GM21717 (cell line): ENCODE results near the gene GLIPR1.
A peak's percentile ranks its signal among the peaks of the same experiment; 100 is the strongest.
"Not testable (repeated sequence)": the region's sequence is repeated elsewhere in the genome, so short reads cannot be mapped to it uniquely, and the experiment has no call there.

ENCODE experiments used
- ATAC-seq: cut with Tn5 transposase; IDR thresholded peaks from one replicate; pipeline ENCODE4 v1.9.1; 2021; ENCODE audit warnings: mild to moderate bottlenecking, moderate library complexity; ENCODE audit not compliant: unreplicated experiment

The GLIPR1 gene

DNA sequence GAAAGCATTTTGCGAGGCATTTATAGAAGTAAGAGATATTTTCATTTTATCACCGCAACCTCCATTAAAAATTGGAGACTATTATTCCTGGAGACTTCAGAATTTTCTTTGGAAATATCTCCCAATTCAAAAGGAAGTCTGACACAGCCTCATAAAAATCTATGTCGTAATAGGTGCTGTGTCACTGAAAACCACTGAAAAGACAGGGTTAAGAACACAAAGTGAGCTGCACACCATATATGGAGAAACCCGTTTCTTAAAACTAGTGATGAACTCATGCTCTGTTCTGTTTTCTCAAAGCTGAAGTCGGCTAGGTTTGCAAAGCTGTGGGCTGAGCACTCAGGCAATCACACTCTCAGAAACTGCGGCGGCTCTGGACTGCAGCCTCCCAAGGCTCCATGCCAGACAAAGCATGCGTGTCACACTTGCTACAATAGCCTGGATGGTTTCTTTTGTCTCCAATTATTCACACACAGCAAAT is at the start of gene GLIPR1:
Gene GLIPR1, plus strand, starts transcription at position 287 of the 481 bp plus-strand sequence. Its CDS starts 126 bp downstream, at position 413.
- peak; percentile 93 for ATAC-seq

DNA sequence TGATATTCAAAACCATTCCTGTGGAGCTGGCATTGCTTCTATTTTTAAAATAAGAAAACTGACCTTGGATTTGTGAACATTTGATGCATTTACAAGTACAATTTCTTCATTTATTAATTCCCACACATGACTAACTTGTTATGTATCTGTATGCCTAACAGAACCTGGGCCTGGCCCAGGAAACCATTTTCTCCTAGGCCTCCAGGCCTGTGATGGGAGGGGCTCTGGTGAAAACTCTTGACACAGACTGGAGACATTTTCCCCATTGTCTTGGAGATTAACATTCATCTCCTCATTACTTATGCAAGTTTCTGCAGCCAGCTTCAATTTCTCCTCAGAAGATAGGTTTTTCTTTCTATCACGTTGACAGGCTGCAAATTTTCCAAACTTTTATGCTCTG is 47.6 kb upstream of the GLIPR1 start:
- no peak for ATAC-seq

DNA sequence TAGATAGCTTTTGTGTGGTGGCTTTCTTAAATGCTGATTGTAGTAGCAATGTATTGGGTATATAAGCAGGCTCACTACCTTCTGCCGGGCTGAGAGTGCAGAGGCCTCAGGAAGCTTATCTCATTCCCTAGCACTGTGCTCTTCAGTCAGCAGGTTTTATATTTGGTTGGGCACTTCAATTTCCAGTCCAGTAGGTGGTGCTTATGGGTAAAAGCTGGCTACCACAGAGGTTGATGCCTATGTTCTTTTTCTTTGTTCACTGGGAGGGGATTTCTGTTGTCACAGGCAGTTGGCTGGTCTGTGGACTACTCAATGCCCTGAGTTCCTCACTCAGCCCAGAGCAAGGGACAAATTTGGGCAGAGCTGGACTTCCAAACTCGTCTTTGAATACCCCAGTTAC is 43.0 kb upstream of the GLIPR1 start:
- peak; percentile 55 for ATAC-seq

DNA sequence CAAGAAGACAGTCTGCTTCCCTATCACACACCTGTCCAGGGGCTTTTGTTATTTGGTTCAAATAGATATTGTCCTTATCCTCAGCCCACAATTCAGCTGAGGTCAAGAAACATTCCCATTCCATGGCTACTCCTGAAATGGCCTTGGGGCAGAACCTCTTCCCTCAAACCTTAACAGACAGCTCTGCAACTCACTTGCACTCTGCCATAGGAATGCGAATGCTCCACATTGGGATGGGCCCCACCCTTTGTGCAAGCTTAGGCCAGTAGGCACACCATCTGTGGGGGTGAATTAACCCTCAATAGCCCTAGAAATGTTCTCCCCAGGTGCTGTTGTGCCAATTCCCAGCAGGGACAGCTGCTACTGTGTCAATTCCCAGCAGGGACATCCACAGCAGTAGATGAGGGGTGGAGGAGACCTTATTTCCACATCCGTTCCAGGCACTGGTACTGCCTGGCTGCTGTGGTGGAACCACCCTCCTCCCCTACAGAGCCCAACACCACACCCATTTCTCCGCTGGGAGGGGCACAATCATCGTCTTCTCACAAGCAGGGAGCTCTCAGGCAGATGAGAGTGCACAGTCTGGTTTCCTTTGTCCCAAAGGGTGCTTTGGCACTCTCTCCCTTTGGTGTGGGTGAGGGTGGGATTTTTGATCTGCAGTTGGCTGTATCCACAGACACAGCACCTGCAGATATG is 42.3 kb upstream of the GLIPR1 start:
- no peak for ATAC-seq

DNA sequence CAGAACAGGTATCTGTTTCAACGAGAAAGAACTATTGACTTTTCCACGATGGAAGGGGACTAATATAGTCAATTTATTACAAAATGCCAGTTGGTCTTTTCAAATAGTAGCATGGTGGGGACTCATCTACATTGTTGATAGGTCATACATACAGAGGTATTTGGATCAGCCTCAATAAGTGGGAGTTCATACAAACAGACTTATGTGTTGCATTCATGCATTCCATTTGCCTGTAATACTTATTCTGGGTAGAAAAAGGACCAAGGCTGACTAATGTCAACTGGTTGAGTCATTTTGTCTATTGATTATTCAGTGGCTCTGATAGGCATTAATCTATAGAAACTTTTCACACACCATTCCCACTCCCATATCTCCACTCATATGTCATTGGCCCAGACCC is 41.5 kb upstream of the GLIPR1 start:
- ATAC-seq = no peak

DNA sequence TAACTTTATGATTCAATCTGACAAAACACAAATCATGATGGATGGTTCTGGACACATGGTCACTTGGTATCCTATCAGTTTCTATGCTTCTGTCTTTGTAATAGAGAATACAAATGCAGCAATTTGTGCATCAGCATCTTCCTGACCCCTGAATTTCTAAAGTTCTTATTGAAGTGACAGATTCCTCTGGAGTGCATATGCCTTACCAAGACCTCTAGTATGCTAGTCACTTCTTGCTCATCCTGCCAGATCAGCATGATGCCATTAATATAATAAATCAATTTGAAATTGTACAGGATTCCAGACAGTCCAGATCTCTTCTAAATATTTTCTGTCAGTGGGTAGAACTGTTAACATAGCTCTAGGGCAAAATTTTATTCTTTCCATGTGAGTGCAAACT is 40.6 kb upstream of the GLIPR1 start:
- ATAC-seq = no peak

DNA sequence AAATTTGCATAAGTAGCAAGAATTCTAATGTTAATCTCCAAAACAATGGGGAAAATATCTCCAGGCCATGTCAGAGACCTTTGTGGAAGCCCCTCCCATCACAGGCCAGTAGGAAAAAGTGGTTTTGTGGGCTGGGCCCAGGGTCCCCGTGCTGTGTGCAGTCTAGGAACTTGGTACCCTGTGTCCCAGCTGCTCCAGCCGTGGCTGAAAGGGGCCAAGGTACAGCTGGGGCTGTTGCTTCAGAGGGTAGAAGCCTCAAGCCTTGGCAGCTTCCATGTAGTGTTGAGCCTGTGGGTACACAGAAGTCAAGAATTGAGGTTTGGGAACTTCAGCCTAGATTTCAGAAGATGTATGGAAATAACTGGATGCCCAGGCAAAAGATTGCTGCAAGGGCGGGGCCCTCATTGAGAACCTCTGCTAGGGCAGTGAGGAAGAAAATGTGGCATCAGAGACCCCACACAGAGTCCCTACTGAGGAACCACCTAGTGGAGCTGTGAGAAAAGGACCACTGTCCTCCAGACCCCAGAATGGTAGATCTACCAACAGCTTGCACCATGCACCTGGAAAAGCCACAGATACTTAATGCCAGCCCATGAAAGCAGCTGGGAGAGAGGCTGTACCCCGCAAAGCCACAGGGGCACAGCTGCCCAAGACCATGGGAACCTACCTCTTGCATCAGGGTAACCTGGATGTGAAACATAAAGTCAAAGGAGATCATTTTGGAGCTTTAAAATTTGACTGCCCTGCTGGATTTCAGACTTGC is 38.7 kb upstream of the GLIPR1 start:
- ATAC-seq = not testable (repeated sequence)

DNA sequence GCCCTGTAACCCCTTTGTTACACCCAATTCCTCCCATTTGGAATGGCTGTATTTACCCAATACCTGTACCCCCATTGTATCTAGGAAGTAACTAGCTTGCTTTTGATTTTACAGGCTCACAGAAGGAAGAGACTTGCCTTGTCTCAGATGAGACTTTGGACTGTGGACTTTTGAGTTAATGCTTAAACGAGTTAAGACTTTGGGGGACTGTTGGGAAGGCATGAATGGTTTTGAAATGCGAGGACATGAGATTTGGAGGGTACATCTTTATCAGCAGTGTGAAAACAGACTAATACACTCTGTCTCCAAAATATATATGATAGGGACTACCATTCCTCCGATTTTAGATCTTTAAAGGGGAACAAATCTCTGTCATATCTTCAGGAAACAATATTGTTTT is 38.1 kb upstream of the GLIPR1 start:
- not testable (repeated sequence) for ATAC-seq

DNA sequence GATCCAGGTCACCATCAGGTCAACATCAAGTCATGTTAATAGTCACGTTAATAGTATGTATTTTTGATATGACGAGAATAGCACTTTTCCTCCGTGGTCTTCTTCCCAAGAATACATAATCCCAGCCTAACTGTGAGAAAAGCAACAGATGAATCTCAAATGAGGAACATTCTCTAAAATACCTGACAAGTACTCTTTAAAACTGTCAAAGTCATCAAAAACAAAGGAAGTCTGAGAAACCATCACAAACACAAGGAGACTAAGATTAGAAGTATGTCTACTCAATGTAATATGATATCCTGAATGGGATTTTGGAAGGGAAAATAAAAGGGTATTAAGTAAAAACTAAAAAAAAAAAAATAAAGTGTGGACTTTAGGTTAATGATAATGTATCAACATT is 36.8 kb upstream of the GLIPR1 start:
- no peak for ATAC-seq

DNA sequence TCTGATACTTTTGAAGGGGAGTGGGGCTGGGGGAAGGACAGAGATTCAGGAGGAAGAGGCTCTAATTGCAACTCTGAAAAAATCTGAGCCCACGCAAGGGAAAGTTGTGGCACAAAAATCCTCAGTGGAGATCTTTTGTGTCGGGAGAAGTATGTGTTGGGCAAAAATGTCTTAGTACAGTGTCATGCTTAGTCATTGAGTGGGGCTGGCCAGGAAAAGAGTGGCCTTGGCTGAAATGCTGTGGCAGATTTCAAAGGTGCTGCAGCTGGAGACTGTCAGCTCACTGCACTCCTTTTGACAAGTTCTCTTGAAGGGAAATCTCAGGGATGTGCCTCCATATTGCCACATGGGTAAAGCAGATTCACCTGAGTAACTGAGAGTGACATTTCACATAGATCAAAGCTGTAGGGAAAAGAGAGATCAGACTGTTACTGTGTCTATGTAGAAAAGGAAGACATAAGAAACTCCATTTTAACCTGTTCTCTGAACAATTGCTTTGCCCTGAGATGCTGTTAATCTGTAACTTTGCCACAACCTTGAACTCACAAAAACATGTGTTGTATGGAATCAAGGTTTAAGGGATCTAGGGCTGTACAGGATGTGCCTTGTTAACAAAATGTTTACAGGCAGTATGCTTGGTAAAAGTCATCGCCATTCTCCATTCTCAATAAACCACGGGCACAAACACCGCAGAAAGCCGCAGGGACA is 36.0 kb upstream of the GLIPR1 start:
- ATAC-seq = no peak

DNA sequence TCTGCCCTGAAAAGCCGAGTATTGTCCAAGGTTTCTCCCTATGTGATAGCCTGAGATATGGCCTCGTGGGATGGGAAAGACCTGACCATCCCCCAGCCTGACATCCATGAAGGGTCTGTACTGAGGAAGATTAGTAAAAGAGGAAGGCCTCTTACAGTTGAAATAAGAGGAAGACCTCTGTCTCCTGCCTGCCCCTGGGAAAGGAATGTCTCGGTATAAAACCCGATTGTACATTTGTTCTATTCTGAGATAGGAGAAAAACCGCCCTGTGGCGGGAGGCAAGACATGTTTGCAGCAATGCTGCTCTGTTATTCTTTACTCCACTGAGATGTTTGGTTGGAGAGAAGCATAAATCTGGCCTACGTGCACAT is 35.4 kb upstream of the GLIPR1 start:
- ATAC-seq = not testable (repeated sequence)

DNA sequence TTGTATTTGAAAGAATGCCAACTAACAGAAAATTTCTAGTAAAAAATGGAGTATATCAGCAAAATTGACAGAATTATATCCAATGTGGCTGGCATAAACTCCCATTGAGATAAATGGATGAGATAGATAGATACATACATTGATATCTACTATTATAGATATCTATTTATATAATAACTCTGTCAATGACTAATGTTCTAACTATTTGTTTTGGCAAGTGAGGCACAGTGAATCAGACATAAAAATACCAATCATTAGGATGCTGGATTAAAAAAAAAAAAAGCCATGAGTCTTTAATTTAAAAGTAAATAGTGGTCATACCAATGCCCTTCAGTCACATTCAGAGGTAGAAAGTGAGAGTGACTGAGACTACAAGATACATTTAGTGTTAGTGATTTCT is 33.7 kb upstream of the GLIPR1 start:
- no peak for ATAC-seq

DNA sequence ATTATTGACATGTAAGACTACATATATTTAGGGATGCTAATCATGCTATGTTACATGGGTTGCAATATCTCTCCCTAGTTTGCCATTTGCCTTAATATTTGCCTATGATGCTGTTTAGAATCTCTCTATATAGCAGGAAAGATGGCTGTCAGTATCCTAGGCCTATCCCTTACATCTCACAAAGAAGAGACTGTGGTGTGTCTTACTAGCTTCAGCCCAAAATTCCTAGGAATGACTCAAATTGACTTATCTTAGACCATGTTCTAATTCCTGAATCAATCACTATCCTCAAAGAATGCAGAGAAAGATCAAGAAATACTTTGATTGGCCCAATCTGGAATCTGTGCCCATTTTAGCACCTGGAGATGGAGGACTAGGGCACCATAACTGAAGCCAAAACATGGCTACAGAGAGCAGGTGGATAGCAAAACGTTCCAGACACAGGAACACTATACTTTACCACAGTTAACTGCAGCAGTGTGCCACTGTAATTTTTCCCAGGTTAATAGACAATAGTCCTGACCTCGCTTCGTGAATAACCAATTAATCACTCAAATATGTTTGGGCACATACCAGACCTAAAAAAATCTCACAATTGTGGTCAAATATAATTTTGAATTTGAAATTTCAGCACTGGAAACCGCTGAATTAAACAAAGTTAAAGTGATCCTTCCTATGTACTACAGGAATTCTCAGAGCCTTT is 32.7 kb upstream of the GLIPR1 start:
- no peak for ATAC-seq

DNA sequence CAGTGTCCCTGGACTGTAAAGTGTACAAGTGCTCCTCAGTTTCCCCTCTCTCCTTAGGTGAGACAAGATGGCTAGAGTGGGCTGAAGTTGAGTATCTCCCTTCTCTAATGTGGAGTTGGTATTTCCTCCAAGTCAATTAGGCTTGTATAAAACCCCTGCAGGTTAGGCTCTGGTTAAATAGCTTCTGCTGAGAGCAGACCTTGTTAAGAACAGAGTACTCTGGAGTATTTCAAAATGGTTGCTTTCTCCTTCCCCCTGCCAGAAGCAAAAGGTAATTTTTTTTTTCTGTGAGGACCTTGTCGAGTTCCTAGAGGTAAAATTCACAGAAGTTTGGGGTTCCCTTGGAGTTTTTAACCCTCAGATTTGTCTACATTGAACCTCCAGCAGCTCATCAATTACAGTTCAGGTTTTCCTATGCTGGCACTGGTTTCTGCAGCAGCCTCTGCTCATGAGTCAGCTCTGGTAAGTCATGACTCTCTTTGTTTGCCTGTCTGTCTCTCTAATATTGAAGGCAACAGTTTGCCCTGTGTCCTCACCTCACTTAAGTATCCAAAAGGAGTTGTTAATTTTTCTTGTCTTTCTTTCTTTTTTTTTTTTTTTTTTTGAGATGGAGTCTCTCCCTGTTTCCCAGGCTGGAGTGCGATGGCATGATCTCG is 27.8 kb upstream of the GLIPR1 start:
- no peak for ATAC-seq

DNA sequence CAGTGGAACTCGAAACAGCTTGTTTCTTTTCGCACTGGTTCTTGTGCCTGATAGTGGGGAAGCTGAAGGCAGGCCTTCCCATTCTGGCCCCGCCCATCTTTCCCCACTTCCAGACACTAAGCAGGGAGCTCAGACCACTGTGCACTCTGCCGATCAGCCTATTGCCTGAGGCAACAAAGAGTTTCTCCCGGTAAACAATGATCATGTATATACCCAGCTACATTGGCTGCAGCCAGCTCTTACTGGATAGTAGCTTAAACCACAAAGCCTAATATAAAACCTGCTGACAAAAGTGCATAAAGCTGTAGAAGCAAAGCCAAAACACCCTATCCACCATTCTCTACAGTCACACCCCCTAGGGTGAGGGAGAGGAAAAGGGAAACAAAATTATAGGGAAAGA is 24.7 kb upstream of the GLIPR1 start:
- no peak for ATAC-seq

DNA sequence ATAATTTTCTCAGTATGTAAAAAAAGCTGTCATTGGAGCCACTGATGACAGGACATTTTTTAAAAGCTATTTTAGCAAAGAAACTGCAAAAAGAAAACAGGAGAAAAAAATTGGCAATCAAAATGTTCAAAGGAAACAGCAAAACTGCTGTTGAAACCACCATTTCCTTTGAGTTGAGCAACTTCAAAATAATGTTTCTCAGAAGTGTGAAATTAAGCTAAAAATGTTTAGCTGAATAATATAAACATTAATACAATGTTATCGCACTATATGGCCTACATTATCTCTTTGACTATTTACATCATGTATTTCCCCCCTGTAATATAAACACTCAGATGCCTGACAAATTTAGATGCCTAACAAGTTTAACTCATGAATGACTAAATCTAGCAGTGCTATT is 23.4 kb upstream of the GLIPR1 start:
- ATAC-seq = no peak

DNA sequence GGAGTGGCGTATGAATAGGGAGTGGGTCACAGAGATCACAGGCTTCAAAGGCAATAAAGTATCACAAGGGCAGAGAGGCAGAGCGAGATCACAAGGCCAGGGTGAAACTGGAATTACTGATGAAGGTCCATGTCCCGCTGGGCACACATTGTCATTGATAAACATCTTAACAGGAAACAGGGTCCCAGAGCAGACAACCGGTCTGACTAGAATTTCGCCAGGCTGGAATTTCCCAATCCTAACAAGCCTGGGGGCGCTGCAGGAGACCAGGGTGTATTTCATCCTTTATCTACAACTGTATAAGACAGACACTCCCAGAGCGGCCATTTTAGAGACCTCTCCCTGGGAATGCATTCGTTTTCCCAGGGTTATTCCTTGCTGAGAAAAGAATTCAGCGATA is 22.7 kb upstream of the GLIPR1 start:
- not testable (repeated sequence) for ATAC-seq

DNA sequence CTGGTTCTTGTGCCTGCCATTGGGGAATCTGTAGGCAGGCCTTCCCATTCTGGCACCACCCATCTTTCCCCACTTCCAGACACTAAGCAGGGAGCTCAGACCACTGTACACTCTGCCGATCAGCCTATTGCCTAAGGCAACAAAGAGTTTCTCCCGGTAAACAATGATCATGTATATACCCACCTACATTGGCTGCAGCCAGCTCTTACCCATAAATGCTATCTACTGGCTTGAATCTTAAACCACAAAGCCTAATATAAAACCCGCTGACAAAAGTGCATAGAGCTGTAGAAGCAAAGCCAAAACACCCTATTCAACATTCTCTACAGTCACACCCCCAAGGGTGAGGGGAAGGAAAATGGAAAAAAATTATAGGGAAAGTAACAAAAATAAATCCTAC is 20.8 kb upstream of the GLIPR1 start:
- no peak for ATAC-seq

DNA sequence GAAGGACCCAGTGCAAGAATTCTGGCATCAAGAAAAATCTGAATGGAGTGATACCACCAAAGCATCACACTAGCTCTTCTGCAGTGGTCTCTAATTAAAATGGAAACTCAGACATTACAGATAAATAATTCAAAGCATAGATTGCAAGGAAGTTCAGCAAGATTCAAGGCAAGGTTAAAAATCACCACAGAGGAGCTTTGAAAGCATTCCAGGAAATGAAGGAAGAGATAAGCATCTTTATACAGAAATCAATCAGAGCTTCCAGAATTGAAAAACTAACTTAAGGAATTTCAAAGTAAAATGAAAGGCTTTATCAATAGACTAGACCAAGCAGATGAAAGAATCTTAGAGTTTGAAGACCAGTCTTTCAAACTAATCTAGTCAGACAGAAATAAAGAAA is 20.4 kb upstream of the GLIPR1 start:
- ATAC-seq = no peak
